ENCODE data around the gene LAMA5.

DNA sequence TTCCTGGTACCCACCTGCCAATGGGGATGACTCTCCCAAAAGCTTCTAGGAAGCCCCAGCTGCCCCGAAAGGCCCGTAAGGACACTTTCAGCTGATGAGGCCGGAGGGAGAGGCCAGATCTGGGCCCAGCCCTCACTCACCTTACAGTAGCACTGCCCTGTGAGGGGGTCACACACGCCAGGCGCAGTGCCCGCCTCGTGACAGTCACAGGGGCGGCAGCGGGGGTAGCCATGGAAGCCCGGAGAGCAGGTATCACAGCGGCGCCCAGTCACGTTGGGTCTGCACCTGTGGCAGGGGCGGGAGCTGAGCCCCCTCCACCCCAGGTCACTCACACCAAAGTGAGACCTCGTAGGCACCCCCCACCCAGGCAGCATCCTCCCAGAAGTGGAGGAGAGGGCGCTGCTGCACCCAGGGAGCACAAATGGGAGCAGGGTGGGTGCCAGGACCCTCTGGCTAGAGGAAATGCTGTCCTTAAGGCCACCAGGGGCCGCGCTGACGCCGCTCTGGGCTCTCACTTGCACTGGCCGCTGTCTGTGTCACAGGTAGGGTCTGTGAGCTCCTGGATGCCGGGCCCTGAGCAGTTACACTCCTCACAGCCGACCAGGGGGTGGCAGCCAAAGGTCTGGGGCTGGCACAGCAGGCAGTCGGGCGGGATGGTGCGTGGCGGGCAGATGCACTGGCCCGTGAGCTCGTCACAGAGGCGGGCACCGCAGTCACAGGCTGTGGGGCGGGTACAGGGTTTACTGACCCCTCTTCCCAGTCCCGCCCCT lies 39.2 kb downstream of the LAMA5 start:
- TF ChIP-seq, protein P1, sequence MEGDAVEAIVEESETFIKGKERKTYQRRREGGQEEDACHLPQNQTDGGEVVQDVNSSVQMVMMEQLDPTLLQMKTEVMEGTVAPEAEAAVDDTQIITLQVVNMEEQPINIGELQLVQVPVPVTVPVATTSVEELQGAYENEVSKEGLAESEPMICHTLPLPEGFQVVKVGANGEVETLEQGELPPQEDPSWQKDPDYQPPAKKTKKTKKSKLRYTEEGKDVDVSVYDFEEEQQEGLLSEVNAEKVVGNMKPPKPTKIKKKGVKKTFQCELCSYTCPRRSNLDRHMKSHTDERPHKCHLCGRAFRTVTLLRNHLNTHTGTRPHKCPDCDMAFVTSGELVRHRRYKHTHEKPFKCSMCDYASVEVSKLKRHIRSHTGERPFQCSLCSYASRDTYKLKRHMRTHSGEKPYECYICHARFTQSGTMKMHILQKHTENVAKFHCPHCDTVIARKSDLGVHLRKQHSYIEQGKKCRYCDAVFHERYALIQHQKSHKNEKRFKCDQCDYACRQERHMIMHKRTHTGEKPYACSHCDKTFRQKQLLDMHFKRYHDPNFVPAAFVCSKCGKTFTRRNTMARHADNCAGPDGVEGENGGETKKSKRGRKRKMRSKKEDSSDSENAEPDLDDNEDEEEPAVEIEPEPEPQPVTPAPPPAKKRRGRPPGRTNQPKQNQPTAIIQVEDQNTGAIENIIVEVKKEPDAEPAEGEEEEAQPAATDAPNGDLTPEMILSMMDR (IDR thresholded peaks at IDR 0.05; ENCODE audit: poor library complexity): no peak
- TF ChIP-seq EZH2 (IDR thresholded peaks at IDR 0.05; ENCODE audit: borderline replicate concordance): no peak
